Stimulated activated CD8-positive, alpha-beta memory T cell treated with anti-CD3 and anti-CD28 coated beads, Interleukin-7, amount 100 ng/mL, for 24 hours (primary cell): ENCODE results near the gene UNC13C.

Source experiments
- DNase-seq: peaks from one replicate; pipeline ENCODE4 v3.0.0-alpha.2; 2020; ENCODE audit warnings: low read depth

UNC13C gene

GRCh38 chr15:54017959-54018358 lies 39.7 kb downstream of the UNC13C start:
- no peak for DNase-seq

GRCh38 chr15:54026258-54026657 lies 48.0 kb downstream of the UNC13C start:
- DNase-seq: no peak

DNA sequence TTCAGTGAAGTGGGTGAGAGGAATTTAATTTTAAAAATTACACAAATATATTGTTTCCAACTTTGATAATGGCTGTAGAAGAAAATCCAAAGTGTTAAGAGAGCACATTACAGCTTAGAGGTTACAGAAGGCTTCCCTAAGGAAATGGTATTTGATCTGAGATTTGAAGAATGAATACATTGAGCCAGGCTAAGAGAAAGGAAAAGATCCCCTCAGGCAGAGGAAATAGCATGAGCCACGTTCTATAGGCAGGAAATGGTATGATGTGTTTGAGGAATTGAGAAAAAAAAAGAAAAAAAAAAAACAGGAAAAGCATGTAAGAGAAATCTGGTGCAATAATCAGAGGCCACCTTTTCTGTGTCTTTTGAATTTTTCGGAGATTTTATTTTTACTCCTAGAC lies 48.6 kb downstream of the UNC13C start:
- DNase-seq: no peak

GRCh38 chr15:54029081-54029480 lies 50.8 kb downstream of the UNC13C start:
- no peak for DNase-seq

DNA sequence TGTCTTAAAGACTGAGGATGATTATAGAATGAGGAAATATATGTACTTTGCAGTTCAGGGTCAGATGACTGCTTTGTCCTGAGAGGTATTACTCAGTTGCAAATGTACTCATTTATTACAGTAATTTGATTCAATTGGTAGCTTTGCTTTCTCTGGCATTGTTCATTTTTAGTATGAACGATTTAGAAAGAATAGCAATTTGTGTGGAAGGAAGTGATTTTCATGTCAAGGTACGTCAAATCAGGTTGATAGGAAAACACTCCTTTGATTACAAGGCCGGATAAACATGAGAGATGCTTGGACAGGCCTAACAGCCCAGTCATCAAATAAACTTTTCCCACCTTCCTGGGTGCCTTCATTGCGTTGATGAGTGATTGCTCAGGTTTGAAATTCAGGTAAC lies 53.8 kb downstream of the UNC13C start:
- no peak for DNase-seq

DNA sequence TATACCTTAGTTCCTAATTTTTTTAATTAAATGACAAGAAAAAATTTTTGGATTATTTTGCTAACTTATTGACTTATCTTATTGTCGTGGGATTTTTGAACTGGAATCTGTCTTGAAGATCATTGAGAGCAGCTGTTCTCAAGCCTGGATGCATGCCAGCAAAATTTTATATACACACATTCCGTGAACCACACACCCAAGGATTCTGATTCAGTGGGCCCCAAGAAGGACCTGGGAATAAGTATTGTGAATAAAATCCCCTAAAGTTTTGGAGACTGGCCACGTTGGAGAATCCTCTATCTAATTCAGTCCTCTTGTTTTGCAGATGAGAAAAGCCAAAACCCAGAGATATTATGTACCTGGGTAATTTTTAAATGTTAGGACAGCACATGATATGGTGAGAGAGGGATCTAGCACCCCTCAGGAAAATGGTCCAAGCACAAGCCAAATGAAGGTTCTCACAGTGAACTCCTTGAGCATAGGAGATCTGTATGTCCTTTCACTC lies 55.2 kb downstream of the UNC13C start:
- no peak for DNase-seq

- no peak for DNase-seq
Measured at GRCh38 chr15:54033869-54034458, 55.7 kb downstream of the UNC13C start.

DNA sequence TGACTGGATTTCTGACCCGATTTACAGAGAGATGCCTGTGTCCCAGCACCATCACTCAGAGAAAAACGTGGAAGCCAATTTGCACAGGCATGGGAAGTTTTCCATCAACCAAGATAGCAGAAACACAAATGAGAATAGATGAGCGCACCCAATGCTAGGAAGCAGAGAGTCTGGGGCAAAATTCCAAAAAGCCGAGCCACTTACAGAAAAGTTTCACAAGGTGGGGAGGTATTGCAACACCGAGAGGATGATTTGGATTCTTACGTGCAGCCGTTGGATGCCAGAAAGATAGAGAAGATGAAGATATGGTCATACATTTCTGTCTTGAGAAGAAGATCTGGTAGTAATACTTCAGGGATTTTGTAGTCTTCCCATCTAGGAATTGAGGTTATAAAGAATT lies 57.4 kb downstream of the UNC13C start:
- no peak for DNase-seq

- DNase-seq: no peak
Measured at GRCh38 chr15:54045397-54045796, 67.2 kb downstream of the UNC13C start.

DNA sequence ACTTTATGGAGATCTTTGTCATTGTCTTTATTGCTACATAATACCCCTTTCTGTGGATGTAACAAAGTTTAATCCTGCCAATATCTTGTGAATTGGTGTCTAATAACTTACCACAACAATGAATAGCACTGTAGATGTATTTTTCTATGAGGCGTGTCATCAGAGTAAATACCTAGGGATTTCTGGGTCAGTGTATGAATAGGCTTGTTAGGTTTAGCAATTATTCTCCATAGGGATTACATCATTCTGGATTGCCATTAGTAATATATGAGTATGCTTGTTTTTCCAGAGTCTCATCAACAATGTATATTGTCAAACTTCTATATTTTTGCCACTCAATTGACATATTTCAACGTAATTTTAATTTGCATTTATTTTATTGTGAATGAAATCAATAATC lies 67.9 kb downstream of the UNC13C start:
- DNase-seq: no peak

GRCh38 chr15:54064365-54064764 lies 86.1 kb downstream of the UNC13C start:
- no peak for DNase-seq

DNA sequence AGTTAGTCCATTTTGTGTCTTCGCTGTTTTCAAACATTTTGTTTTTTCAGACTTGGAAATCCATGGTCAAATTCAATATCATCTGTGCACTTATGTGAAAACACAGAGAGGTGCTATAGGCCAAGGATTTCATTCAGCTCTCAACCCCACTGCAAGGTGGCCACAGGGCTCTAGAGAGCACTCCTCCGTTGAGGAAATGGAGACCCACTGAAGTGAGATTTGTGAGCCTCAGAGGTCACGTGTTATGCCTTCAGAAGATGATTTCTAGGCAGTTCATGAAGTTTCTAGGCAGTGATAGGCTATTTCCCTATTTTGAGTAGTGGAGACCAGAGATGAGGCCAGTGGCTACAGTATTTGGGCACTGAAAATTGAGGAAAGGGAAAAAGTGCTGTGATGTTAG lies 88.2 kb downstream of the UNC13C start:
- no peak for DNase-seq

GRCh38 chr15:54082836-54083492 lies 104.7 kb downstream of the UNC13C start:
- DNase-seq: no peak

- no peak for DNase-seq
Measured at GRCh38 chr15:54083501-54083900, 105.3 kb downstream of the UNC13C start.

DNA sequence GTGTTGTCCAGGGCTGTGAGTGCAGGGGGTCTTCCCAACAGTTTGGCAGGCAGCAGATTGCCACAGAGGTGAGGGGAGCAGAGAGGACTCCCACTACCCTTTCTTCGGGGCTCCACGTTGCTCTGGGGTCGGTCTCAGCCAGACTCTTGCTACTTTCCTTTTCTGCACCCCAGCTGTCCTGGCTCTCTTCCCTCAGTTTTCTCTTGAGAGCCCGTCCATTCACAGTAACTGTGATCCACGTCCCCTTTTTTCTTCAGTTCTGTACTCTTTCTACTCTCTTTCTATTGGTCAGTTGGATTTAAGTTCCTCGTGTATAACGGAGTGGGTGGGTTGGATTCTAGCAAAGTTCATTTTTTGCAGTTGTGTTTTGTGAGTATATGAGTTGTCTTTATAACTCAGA lies 105.8 kb downstream of the UNC13C start:
- no peak for DNase-seq

- no peak for DNase-seq
Measured at GRCh38 chr15:54088837-54089236, 110.6 kb downstream of the UNC13C start.

DNA sequence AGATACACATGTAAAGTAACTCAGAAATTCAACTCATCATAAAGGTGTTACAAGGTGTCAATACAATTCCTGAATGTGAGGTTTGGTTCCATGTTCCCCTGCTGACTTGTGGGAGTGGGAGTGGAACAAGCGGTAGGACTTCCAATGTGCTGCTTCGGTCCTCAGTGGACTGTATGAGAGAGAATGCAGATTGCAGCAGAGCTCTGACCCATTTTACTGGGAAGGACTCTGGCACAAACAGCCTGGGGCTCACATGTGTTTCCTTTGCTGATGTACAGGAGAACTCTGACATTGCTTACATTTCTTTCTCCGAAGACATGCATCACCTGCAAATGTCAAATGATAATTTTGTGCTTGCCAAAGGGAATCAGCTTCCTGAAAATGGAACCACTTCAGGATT lies 111.5 kb downstream of the UNC13C start:
- DNase-seq: no peak

GRCh38 chr15:54091651-54092050 lies 113.4 kb downstream of the UNC13C start:
- DNase-seq: no peak

GRCh38 chr15:54094661-54095060 lies 116.4 kb downstream of the UNC13C start:
- DNase-seq: no peak

DNA sequence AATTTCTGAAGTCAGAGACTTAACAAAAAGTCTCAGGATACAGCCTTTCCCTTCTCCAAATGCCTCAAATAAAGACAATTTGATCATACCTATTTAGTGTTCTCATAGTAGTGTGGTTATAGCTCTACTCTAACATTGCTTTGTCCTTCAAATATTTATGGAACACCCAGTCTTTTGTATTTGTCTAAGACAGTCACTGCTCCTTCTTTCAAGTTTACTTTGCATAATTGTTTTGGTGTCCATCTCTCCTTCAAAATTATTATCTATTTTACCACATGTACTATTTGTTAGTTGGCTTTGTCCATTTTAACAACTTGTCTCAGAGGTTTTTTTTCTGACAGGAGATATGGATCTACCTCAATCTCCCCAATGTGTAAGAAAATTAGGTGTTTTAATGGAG lies 118.8 kb downstream of the UNC13C start:
- DNase-seq: no peak

DNA sequence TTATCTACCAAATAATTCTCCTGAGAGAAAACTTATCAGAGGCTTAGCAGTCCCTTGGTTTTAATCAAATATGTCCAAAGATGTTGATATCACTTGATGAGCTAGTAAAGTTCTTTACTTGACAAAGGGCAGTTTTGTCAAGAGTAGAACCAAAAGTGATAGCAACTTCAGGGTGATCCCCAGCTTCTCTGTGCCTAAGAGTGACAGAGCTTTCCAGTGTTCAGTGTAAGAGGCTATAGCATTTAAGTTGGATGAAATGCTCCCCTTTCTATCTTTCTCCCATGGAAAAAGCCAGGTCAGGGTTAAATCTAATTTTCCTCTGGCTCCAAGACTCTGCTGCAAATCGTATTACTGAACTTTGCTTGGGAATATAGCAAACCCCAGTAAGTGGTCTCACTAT lies 120.8 kb downstream of the UNC13C start:
- DNase-seq: no peak

DNA sequence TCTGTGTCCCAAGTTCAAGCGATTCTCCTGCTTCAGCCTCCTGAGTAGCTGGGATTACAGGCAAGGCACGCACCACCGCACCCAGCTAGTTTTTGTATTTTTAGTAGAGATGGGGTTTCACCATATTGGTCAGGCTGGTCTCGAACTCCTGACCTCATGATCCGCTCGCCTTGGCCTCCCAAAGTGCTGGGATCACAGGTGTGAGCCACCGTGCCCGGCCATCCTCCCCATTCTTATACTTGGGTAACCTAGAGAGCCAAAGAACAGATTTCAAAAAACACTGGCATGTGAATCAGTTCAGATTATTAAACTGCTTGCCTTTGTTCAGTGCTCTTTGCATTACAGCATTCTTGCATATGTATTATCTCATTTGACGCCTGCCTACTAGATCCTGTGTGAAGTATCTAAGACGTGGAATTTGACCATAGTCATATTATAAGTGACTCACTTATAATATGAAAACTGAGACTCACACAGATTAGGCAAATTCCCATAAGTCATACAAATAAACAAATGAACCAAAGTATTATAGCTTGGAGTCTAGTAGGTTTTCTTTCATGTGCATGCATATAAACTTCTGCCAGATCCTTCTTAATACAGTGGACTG lies 123.5 kb downstream of the UNC13C start:
- no peak for DNase-seq

- no peak for DNase-seq
Measured at GRCh38 chr15:54102704-54103103, 124.5 kb downstream of the UNC13C start.

GRCh38 chr15:54109014-54109413 lies 130.8 kb downstream of the UNC13C start:
- no peak for DNase-seq
